Measurements from ENCODE around the gene CACNA2D2.

DNA sequence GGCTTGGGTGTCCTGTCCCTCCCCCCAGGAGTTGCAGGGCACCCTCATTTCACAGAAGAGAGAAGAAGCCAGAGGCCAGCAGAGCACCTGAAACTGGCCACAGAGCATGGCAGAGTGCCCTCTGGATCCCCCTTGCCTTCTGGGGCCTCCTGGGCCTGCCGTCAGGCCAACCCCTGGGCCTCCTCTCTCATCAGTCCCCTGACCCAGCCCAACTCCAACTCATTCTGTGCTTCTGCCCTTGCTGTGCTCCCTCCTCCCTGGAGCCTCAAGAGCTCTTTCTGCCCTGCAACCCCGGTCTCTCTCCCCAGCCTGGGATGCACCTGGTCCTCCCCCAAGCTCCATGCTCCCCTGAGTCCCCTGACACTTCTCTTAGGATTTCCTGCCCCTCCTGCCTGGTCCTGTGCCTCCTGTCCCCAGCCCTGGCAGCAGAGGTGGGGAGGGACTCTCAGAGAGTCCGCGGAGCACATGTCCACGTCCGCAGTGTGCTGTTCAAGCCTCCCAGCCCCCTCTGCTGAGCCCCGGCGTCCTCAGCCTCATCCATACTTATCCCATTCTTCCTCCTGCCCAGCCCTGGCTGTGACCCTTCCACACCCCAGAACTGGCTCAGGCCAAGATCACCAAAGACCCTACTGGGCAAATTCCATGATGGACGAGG is 30.5 kb upstream of the CACNA2D2 start:
- no peak for TF ChIP-seq POLR2A (IDR thresholded peaks at IDR 0.05)
- TF ChIP-seq, protein P1, sequence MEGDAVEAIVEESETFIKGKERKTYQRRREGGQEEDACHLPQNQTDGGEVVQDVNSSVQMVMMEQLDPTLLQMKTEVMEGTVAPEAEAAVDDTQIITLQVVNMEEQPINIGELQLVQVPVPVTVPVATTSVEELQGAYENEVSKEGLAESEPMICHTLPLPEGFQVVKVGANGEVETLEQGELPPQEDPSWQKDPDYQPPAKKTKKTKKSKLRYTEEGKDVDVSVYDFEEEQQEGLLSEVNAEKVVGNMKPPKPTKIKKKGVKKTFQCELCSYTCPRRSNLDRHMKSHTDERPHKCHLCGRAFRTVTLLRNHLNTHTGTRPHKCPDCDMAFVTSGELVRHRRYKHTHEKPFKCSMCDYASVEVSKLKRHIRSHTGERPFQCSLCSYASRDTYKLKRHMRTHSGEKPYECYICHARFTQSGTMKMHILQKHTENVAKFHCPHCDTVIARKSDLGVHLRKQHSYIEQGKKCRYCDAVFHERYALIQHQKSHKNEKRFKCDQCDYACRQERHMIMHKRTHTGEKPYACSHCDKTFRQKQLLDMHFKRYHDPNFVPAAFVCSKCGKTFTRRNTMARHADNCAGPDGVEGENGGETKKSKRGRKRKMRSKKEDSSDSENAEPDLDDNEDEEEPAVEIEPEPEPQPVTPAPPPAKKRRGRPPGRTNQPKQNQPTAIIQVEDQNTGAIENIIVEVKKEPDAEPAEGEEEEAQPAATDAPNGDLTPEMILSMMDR (IDR thresholded peaks at IDR 0.05) = no peak

All from body of pancreas (tissue), 4 donors.